NCI-H524 treated with DMSO at 0.1 percent for 48 hours (cell line): ENCODE data around the gene BID.

Experiments
- DNase-seq: peaks from one replicate; lab custom pipeline; 2025; lab: John Stamatoyannopoulos, UW

Gene BID

DNA sequence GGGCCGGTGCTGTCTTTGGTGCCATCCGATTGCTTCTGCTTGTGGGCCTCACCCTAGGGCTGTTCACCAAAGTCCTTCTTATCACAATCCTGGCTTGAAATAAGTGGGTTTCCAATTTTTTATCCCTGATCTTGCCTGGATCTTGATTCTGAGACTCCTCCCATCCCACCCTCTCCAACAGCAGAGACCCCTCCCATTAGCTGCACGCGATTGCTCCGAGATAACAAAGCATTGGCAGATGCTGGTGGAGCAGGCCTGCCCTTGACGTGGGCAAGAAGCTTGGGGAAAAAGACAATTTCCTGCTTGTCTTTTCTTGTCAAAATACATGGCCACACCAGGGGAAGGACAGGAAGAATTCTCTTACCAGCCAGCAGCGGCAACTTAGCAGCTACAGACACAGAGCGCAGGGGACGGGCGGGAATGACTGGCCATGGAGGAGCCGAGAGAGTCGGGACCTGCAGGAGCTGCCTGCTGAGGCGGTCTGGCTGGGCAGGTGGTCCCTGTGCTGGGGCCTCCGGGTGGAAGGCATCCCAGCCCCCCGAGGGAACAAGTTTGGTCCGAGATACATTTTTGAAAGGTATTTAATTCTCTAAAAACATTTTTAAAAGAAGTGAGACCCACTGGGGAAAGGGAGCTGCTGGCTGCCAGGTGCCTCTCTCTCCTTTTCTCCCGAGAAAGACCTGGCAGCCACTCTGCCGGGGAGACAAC lies 9.7 kb upstream of the BID start:
- no peak for DNase-seq

DNA sequence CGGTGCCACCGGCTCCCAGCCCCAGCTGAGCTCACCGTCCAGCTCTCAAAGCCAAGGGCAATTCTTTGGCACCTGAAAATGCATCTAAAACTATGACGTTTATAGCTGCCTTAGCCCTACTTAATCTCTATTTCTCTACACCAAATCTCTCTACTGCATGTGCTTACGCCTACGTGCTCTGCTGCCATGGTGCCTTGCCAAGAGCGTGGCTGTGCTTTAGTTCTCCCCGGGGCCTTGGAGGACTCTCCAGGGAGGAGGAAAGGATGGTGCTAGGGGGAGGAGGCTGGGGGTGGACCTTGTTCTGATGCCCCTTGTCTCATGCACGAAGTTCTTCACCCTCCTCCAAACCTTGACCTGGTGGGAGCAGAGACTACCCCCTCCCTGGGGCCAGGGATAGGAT lies 9.0 kb upstream of the BID start:
- DNase-seq: no peak

DNA sequence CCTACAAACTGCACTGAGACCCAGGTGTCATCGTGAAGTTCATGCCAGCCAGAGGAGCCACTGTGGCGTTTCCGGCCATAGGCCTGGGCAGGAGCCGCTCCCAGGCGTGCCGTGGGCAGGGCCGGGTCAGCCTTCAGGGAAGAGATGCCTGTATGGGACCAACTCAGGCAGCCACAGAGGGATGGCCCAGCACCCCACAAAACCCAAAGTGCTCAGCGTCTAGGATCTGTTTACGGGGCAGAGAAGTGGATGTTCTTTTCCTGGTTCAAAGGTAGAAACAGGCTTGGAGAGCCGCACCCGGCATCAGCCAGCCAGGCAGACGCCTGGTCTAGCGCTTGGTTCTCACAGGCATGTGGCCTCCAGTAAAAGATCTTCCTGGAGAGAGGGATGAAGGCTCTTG lies 8.4 kb upstream of the BID start:
- DNase-seq: no peak

DNA sequence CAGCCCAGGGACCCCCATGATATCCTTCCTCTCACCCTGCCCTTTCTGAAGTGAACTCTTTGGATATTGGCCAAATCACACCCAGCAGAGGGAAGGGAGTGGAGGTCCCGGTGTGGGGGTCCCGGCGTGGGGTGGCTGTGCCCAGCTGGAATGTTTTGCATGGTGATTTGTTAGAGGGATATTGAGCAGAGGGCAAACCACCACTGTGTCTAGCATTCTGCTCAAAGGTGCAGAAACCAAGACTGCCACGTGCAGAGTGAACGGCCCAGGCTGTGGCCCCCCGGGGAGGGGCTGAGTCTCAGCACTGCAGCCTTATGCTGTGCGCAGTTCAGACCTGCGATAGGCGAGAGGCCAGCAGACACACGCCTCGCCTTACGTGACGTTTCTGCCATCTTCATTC lies 7.9 kb upstream of the BID start:
- no peak for DNase-seq

DNA sequence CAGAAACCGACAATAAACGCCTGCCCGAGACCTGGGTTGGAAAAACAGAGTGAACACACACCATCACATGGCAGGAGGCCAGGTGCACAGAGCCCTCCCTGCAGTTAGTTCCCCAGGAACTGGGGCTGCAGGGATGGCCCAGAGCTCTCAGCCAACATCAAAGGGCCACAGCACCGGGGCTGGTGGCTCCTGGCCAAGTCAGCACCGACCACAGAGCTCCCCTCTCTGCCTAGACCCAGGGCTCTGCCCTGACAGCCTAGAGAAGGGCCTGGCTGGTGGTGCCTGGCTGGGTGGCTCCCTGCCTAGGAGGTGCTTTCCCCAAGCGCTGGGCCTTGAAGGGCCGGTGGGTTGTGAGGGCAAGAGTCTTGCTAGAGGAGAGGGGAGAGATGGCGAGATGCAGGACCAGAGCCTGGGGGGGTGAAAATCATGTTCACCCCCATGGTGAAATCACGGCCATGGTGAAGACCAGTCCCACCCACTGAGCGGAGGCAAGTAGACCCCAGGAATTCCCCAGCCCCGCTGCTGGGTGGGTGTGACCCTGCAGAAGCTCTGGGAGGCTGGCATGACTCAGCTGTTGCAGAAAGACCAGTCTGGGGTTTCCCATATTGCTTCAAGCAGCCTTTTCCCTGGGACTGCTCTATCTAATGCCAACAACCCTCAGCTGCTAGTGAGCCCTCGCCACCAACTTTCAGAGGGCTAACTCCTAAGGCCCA lies 7.2 kb upstream of the BID start:
- no peak for DNase-seq

DNA sequence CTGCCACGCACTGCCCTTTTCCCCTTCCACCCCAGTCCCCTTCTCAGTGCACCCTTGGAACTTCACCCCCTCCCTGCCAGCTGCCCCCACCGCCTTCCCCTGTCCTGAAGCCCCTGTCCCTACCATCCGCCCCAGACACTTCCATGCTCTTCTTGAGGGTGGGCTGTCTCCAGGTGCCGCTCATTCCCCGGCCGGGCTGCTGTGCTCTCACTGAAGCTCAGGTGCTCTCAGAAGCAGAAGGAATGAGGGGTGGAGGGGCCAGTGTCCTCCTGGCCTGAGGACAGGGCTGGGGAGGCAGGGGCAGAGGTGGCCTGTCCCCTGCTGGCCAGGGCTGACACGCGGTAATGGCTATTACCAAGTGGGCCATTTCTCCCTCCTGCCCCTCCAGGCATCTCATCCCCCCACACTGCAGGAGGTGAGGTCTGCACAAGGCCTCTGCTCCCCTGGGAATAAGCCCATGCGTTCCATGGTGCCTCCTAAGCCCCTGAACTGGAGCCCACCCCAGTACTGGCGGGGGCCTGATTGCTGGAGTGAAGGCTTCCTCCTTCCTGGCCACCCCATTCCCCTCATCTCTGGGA lies 6.6 kb upstream of the BID start:
- DNase-seq: no peak

DNA sequence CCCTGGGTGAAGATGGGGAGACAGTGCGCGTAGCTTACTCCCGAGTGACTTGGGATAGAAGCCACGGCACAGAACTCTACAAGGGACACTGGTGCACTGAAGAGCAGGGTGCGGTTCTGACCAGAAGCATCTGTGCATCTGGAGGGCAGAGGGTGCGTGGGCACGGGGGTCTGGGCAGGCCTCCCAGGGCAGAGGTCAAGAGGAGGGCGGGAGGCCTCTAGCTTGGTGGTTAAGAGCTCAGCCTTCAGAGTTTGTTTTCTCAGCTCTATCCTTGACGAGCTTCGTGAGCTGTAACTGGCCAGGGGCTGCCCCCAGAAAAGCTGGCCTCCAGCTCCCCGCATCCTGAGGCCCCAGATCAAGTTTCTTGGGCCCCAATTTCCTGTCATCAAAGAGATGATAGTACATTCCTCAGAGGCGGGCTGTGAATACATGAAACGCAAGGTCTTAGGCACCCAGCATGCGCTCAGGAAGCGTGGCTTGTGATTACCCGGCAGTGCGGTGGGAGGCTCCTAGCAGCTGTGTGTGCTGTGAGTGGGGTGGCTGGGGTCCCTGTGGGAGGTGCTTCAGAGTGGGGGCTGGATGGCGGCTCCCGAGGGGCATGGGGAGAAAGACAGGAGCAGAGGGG lies 6.0 kb upstream of the BID start:
- no peak for DNase-seq

DNA sequence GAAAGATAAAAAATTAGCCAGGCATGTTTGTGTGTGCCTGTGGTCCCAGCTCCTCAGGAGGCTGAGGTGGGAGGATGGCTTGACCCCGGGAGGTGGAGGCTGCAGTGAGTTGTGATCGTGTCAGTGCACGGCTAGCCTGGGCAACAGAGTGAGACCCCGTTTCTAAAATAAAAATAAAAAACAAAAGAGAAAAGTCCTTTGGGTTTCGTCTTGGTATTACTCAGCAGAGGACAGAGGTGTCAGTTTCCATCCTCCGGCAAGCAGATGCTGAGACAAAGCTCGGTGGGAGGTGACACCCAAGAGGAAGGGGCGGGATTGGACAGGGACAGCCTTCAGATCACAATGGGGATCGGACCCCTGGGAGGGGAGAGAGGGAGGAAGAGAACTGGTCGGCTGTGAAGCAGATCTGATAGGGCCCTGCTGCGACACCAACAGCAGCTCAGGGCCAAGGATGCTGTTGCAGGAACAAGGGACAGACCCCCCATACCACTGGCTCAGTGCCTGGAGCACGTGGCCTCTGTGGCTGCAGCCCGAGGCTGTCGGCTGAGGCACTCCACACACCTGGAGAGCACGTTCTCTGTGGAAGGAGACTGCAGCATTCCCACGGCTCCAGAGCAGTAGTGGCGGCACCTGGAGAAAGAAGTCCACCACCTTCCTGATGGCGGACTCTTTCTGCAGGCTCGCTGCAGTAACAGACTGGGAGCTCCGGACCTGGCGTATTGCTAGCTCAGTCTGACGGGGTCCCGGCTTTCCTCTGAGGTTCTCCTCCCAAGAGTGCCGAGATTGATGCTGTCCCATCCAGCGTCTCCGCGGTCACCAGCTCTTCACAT lies 5.2 kb upstream of the BID start:
- DNase-seq: no peak

DNA sequence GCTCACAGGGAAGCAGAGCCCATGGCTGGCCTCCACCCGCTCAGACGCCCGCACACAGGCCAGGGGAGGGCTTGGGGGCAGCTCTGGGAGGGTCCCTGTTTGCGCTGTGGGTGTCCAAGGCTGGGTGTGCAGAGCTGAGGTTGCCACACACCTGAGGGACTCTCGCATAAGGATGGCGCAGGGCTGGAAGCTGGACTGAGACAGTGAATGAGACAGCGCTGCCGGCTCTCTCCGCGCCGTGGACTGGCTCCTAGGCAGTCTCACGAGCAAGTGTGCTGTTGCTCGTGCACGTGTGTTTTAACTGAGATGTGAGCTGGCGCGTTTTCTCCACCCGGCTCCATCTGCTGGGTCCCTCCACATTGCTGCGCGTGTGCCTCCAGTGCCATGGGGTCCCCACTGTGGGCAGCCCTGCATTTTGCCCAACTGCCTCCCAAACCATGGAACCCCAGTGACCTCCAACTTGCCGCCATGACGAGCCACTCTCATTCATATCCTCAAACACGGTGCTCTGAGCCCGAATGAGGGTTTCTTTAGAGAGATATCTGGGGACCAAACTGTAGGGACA lies 4.2 kb upstream of the BID start:
- DNase-seq: no peak

DNA sequence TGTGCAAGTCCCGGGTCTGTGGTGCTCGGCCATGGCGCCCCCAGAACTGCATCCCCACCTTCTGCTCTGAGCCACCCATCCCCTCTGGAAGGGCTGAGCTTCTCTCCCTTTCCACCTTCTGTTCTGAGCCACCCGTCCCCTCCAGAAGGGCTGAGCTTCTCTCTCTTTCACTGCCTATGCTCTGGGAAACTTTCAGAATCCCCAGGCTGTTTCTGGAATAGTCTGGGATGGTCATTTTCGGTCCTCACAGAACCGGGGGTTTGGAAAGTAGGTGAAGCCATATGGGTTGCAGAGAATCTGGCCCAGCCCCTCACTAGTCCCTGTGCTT lies 3.4 kb upstream of the BID start:
- DNase-seq: no peak

DNA sequence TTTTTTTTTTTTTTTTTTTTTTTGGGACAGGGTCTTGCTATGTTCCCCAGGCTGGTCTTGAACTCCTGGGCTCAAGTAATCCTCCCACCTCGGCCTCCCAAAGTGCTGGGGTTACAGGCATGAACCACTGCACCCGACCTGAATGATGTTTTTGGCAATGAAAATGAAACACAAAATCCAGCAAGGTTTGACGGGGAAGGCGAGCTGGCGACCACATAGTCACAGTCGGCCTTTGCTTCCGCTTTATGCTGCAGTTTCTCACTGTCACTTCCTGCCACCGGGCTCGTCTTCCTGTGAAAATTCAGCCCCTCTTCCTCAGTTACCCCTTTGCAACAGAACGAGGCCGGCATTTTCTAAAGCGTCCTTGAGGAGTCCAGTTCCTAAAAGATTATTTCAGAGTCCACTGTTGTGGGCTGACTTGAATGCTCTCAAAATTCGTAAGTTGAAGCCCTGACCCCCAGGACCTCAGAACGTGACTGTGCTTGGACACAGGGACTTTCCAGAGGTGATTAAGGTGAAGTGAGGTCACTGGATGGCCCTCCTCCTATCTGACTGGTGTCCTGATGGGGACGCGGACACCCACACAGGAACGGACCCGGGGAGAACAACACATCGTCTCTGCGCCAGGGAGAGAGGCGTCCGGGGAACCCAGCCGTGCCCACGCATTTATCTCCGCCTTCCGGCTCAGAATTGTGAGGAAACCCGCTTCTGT lies 2.9 kb upstream of the BID start:
- DNase-seq: no peak

DNA sequence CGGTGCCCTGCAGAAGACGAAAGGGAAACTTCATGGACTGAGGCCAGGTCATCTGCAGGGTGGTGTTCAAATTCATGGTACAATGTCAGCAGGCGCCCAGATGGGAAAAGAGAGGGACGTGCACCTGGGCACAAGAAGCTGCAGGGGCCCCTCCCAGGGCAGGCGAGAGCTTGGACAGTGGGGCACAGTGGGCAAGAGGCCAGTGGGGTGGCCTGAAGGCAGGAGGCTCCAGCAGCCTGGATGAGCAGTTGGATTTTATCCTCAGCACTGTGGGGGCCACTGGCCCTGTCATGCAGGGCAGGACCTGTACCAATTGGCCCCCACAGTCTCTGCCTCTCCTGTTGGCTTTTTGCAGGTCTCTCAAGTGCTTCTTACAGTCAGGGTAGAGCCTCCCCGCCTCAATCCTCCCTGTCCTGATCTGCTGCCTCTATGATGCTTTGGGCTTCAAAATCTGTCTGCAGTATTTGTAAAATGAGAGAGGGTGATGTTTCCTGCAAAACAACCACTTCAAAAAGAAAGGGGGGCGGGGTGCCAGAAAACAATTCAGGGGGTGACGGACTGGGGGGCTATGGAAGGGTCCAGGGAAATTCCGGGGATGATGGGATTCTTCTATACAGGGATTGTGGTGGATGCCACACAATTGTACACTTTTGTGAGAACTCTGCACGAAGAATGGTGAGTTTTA lies 1.7 kb upstream of the BID start:
- DNase-seq: no peak

DNA sequence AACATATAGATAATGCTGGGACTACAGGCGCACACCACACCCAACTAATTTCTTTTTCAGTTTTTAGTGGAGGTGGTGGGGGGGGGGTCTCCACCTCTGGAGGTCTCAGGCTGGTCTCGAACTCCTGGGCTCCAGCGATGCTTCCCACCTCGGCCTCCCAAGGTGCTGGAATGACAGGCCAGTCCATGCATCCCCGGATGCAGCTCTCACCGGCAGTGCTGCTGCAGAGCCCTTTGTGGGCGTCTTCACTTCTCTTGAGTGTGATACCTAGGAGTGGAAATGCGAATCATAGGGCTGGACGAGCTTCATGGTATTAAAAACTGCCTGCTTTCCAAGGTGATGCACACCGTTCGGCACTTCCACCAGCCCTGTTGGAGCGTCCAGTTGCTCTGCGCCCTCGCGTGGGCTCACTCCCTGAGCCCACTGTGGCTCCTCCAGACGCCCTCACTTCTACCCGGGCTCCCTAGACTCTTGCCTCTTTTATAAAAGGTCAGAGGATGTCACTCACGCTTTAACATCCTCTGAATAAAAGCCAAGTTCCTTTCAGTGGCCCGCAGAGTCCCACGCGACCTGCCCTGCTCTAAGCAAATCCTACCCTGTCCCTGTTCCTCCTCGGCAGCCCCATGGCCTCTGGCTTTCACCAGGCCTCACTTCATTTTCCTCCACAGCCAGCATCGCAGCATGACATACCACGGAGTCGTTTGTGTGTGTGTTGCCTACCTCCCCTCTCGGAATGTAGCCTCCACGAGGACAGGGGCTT lies 837 bp upstream of the BID start:
- DNase-seq: no peak

DNA sequence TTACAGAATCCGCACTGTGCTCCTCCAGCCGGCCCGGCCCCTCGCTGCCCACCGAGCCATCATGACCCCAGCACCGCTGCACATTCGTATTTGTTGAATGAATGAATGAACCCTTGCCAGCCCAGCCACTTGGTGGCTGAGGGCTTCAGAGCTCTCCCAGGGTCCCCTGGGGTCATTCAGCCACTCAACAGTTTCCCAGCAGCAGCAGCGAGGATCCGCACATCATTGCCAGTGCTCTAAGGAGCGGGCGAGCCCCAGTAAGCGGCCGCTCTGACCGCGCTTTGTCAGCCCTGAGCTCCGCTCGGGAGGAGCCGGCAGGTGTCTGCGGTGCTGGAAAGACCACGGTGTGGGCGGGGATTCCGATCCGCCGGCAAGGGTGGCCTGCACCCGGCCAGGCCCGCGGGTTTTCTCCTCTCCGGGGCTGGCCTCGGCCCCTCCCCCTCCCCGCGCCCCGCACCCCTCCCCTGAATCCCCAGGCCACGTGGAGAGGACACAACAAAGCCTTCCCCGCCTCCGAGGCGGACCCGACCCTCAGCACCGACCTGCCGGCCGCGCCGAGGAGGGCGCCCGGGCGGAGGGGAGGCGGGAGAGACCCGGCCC lies 563 bp downstream of the BID start:
- DNase-seq: no peak

DNA sequence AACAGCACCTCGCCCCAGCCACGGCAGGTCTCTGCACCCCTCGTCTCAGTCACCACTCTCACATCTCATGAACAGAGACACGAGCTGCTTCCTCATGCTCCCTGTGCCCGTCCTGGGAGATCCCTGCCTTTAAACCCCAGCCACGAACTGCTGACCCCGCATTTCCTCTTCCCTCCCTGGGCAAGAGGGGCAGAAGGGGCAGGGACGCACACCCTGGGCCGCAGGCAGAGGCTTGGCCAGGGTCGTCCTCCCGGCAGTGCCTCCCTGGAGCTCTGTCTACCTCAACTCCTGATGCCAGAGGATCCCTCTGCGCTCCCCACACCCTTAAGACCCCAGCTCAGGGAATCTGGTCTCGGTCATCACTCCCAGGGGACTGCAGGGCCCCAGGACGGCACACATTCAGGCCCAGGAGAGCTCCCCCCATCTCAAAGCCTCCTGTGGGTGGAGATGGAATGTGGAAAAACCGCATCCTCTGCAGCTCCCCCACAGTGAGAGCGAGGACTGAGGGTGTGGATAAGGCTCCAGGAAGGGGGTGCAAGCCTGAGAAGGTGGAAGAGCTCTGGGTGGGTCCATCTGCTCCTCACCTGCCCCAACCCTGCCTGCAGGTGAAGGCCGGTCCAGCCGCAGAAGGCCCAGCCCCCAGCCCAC lies 1.2 kb downstream of the BID start:
- DNase-seq: no peak

DNA sequence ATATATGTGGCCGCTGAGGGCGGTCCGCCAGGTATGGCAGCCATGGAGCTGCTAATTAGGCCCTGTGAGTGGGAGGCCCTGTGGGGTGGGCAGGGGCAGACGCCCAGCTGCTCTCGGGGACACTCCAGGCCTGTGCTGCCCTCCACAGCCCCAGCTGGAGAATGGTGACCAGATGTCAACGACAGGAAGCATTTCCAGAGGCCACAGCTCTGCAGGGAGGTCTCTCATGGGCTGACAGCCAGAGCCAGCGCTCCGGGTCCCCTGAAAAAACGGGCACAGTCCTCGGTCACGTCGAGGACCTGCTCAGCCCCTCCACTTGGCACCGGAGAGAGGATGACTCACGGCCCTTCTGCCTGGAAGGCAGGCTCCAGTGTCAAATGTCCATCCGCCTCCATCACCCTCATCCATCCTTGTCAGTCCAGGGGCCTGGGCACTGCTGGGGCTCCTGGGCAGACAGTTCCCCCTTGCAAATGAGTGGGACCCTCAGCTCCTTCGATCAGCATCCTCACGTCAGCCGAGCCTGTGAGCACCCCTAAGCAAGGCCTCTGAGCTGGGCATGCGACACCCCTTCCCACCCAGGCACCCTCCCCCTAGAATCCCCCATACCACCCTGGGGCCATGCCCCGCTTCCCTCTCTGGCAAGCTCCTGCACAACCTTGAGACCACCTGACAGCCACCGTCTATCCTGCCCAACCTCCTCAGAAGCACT lies 1.9 kb downstream of the BID start:
- DNase-seq: no peak

DNA sequence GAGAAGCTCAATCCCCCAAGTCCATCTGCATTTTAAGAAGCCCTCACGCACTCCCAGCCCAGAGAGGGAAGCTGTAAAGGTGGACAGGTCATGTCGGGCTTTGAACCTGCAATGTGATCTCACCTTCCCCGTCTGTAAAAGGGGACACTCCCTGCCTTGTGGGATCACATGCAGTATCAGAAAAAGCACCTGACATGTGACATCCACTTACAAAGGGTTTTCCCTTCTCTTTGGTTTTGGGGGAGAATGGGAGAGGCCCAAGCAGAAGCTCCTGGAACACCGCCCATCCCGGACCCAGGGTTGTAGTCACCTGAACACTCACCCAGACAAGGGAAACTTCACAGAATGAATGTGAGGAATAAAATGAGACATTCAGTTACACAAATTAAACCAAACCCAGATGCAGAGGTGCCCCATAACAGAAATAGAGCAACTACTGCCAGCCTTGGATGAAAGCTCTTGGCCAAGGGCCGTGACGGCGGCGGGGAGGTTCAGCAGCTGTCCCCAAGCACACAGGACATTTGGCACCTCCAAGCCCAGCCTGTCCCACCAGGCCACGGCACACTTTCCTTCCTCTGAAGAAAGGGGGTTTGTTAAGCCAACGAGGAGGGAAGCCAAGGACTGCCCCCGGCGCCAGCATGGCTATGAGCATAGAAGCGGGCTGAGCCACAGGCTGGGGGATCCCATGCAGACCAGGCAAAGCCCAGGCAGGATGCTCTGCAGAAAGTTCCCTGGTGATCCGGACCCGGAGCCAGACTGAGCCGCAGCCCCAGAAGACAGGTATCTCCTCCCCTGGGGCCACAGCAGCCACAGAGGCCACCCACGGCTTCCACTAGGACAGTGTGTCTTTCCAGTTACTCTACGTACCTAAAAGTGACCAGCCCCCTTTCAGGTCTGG lies 3.8 kb downstream of the BID start:
- no peak for DNase-seq

DNA sequence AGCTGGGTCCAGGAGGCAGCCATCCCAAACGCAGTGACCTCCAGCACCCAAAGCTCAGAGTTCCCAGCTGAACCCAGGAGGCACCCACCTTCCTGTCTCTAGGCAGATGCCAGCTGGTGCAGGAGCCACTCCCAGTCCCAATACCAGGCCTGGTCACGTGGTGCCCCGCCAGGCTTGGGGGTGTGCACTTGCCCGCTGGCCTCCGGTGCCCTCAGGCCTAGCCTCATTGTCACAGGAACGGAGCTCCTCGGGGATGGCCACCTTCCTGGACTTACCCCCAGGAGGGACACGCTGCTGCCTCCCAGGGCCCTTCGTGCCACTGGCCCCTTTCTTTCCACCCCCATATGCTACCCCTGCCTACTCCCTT lies 4.6 kb downstream of the BID start:
- no peak for DNase-seq
